ENCODE measurements around the gene TNRC6C.

GRCh38 chr17:78046923-78047322 lies 88.4 kb downstream of the TNRC6C start:
- TF ChIP-seq, protein P1, sequence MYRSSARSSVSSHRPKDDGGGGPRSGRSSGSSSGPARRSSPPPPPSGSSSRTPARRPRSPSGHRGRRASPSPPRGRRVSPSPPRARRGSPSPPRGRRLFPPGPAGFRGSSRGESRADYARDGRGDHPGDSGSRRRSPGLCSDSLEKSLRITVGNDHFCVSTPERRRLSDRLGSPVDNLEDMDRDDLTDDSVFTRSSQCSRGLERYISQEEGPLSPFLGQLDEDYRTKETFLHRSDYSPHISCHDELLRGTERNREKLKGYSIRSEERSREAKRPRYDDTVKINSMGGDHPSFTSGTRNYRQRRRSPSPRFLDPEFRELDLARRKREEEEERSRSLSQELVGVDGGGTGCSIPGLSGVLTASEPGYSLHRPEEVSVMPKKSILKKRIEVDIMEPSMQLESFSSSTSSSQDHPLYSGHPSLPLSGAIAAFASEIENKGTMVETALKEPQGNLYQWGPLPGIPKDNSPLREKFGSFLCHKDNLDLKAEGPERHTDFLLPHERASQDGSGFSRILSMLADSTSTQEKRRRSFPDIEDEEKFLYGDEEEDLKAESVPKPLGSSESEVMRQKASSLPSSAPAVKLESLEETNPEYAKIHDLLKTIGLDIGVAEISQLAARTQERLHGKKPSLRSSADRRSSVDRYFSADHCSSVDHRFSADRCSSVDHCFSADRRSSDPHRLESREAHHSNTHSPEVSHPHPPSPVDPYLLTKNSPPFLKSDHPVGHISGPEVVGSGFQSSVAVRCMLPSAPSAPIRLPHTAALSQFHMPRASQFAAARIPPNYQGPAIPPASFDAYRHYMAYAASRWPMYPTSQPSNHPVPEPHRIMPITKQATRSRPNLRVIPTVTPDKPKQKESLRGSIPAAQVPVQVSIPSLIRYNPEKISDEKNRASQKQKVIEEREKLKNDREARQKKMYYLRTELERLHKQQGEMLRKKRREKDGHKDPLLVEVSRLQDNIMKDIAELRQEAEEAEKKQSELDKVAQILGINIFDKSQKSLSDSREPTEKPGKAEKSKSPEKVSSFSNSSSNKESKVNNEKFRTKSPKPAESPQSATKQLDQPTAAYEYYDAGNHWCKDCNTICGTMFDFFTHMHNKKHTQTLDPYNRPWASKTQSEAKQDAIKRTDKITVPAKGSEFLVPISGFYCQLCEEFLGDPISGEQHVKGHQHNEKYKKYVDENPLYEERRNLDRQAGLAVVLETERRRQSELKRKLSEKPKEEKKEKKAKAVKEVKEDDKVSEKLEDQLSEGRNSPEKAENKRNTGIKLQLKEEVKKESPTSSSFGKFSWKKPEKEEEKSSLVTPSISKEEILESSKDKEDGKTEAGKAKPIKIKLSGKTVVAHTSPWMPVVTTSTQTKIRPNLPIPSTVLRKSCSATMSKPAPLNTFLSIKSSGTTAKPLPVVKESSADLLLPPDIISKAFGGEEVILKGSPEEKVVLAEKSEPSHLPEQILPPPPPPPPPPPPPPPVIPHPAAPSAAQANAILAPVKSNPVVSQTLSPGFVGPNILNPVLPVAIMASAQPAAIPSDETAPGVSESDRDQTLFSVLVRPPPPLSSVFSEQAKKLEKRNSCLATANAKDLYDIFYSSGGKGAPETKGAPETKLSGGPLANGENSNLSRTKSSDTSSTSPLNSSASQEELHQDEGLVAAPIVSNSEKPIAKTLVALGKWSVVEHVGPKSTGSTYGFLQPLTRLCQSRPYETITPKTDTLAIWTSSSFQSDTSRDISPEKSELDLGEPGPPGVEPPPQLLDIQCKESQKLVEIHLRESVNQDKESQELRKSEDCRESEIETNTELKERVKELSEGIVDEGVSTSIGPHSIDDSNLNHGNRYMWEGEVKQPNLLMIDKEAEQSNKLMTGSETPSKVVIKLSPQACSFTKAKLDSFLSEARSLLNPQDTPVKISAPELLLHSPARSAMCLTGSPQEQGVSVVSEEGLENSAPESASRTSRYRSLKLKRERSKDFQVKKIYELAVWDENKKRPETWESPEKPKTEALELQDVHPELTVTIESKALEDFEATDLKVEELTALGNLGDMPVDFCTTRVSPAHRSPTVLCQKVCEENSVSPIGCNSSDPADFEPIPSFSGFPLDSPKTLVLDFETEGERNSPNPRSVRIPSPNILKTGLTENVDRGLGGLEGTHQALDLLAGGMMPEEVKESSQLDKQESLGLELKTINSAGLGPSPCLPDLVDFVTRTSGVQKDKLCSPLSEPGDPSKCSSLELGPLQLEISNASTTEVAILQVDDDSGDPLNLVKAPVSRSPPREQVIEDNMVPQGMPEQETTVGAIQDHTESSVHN (CRISPR knock-in tag; IDR thresholded peaks at IDR 0.05): no peak
- TF ChIP-seq GMEB2 (CRISPR knock-in tag; IDR thresholded peaks at IDR 0.05; ENCODE audit: low read depth): no peak
- TF ChIP-seq U2AF1 (optimal IDR thresholded peaks at IDR 0.05; ENCODE audit: low read depth, low read length): no peak
- no peak for TF ChIP-seq POLR2A (IDR thresholded peaks at IDR 0.05; ENCODE audit: insufficient read depth in 1 of 2, low read depth in 2 of 2, low read length in 2 of 2)
- TF ChIP-seq, protein P2, sequence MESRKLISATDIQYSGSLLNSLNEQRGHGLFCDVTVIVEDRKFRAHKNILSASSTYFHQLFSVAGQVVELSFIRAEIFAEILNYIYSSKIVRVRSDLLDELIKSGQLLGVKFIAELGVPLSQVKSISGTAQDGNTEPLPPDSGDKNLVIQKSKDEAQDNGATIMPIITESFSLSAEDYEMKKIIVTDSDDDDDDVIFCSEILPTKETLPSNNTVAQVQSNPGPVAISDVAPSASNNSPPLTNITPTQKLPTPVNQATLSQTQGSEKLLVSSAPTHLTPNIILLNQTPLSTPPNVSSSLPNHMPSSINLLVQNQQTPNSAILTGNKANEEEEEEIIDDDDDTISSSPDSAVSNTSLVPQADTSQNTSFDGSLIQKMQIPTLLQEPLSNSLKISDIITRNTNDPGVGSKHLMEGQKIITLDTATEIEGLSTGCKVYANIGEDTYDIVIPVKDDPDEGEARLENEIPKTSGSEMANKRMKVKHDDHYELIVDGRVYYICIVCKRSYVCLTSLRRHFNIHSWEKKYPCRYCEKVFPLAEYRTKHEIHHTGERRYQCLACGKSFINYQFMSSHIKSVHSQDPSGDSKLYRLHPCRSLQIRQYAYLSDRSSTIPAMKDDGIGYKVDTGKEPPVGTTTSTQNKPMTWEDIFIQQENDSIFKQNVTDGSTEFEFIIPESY (CRISPR knock-in tag; IDR thresholded peaks at IDR 0.05): no peak
